ENCODE results near the gene PRG2.

The PRG2 gene

DNA sequence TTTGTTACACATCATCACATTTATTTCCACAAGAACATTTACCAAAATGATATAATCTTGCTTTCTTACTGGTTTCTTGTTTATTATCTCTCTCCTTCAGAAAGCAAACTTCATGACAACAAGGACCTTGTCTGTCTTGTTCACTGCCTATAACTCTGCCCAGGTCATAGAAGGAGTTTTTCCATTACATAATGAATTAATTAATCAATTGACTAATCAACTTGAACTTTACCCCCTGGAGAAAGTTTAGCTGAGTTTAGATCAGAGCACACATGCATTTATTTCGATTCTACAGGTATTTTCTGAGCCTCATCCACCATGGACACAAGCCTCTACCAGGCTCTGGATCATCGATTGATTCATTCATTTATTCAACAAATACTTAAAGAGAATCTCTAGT is 6.3 kb upstream of the PRG2 start:
- DNase-seq (ENCODE audit: low spot score), result no peak

DNA sequence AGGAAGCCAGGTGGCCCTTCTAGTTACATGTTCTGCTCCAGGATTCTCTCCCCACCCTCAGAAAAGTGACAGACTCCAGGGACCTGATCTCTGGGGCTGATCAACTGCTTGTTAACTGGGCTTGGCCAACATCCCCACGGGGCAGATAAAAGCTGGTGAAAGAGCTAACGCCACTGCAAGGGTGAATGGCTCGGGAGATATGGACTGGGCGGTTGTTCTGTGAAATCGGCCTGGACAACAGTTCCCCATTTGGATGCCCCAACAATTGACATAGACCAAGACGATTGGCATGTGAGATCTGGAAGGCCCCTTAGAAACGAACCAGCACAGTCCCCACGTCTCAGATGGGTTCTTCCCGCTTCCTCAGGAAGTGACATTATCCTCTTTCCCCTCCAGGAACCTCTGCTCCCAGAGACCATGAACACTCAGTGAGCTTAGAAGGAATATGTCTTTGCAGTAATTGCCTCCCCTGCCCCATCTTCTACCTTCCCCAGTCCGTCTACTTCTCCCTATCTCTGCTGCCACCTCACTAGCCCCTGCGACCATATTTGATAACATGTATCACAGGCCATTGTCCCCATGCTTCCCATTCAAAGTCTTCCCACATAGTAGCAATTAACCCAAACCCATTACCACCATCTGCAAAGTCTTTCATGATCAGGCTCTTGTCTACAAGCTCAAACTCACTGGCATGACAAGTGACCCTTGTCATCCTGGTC is 5.6 kb upstream of the PRG2 start:
- DNase-seq (ENCODE audit: low spot score), result no peak

DNA sequence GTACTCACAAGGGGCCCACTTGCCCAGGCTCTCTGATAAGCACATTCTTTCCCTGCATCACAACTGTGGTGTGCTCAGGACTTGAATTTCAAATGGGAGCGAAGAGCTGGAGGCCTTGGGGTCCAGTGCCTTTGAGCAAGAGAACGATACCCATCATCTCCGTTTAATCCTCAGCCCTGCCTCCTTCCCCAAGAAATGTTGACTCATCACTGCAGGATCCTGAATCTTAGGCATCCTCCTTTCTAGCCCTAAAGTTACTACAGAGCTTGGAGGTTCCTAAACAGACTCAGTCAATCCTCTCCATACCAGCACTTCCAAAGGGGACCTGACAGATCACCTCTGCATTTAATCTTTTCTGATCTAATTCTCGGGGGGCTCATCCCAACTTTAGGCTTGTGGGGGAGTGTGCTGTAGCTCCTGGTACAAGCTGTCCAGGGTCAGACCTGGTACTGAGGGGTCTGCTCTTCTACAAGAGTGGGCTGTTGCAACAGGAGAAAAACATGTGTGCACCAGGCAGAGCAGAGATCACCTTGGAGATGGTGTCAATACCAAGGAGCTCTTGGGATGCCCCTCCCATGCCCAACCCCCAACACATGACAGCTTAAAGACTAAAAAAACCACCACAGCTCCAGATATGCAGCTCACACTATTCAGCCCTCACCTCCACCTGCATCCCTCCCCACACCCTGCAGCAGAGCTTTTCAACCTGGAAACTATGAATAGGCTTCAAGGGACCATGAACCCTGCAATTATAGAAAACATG is 3.9 kb upstream of the PRG2 start:
- no peak for DNase-seq (ENCODE audit: low spot score)

DNA sequence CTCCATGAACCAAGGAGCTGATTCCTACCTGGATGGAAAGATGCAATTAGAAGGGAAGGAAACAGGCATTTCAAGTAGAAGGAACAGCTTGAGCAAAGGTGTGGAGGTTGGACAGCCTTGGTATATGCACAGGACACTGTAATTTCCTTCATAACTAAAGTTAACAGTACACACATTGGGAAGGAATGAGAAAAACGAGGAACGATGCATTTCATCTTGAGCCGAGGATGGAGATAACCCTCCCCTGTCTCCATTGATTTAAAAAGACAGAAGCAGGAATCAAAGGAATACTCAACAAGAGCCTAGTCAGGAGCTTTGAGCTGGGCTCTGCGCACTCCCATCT is 2.3 kb upstream of the PRG2 start:
- no peak for DNase-seq (ENCODE audit: low spot score)

DNA sequence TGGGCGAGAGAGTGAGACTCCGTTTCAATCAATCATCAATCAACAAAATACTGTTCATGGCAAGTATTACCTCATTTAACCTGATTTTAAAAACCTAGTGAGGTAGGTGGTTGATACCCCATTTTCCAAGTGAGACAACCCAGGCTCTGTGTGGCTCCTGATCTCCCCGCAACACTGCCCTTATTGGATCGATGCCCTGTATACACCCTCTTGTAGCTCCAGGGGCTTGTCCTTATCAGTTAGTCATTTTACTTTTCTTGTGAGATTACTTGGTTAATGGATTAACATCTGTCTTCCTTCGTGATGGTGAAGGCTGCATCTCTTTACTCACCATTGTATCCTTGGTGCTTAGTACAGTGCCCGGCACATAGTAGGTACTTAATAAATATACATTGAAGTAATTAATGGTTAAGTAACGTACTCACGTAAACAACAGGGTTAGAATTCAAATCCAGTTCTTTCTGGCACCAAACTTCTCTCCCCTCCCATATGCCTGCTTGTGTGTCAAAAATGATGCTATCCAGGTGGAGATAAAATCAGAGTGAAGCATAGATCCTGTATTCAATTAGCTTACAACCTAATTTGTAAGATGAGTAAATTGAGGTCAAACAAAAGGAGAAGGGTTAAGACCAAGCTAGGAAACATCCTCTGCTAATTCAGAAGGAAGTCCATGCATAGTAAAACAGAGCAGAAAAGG is 1.8 kb upstream of the PRG2 start:
- DNase-seq (ENCODE audit: low spot score), result no peak

DNA sequence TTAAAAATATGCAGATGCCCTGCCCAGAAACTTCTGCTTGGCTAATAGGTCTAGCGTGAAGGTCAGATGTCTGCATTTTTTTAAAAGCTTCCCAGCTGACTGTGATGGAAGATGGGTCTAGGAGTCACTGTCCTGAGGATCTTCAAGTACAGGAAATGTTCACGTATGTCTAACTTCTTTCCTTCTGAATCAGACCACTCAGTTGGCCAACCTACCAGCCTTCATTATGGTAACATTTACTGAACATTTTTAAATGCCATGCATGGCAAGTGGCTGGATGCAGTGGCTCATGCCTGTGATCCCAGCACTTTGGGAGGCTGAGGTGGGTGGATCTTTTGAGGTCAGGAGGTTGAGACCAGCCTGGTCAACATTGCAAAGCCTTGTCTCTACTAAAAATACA is 1.1 kb upstream of the PRG2 start:
- DNase-seq (ENCODE audit: low spot score), result no peak

DNA sequence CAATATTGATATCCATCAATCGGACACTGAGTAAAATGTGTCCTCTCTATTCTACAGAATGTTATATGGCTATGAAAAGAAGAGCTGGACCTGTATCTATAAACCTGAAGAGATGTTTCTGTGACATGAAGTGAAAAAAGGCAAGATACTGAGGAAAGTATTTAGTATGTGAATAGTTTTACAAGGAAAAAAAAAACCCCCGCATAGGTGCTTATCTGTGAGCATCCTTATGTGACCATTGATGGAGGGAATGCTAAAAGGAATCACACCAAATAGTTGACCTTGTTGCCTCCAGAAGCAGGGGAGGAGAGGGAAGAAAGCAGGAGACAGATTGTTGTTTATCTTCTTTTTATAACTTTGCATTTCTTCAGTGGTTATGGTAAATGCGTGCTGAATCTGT is 661 bp upstream of the PRG2 start:
- DNase-seq (ENCODE audit: low spot score), result no peak

DNA sequence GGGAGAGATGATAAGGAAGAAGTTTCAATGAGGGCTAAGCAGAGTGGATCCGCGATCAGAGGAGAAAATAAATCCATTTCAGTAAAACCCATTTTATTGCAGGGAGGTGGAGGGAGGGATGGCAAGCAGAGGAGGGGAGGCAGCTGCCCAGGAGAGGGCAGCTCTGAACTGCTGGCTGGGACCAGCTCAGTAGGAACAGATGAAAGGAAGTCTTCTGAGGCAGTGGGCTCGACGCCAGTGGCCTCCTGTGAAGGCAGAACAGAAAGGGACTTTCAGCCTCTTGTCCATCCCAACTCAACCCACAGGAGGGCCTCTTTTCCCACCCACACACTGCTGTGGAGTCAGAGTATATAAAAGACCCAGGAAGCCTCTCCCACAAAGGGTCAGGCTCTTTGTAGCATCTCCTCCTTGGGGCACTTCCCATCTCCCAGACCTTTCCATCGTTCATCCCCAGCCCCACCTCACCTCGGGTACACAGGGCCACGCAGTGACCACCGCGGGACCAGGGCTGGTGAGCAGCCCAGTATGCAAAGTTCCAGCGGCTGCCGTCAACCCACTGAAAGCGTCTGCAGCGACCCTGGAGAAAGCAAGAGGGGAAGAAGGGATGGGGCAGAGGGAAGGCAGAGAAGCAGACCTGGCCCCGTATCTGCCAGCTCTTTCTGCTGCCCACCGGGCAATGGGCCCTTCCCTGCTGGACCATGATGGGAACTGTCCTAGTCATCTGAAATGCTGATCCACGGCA is 3.0 kb downstream of the PRG2 start:
- DNase-seq (ENCODE audit: low spot score), result no peak

DNA sequence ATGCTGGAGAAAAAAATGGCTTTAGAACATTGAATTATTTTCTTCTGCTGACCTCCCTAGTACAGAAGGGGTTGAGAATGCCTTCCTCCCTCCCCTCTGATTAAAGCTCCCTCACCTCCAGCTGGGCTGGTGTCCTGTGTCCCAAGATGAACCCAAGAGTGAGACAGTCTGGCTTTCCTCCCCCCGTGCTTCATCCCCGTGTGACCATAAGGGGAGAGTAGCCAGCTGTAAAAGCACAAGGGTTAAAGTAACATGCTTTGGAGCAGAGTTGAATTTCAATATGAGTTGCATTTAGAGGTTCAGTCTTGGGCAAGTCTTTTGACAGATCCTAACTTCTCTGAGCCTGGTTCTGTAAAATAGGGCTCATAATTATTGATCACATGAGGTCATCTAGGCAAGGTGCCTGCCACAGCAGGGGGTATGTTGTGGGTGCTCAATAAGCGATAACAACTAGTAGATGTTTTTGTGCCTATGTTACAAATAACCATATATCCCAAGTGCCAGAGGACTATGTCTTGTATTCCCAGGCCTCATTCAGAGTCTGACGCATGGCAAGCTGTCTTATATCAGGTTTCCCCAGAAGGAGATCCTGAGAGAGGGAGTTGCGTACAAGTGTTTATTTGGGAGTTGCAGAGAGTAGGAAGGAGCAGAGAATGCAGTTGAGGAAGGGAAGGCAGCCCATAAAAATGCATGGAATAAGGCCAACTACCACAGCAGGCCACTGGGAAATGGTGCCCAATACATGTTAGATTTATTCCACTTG is 4.1 kb downstream of the PRG2 start:
- DNase-seq (ENCODE audit: low spot score), result no peak

DNA sequence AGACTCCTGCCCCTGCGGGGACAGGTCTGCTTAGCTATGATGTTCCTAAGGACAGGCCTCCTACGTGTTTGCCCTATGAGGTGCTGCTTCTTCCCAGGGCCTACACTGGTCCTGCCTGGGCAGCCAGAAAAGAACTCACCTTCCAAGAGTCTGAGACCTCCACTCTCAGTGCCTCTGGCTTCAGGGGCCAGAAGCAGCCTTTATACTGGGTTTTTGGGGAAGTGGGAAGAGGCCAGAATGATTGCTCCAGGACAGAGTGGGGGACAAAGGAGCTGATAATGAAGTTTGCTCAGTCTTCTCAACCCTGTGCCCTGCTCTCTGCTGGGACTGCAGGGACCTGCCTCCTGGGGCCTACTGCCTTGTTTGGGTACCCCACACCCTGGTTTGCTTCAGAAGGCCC is 9.5 kb downstream of the PRG2 start, which contains the start of gene PRG3:
Gene PRG3, minus strand, starts transcription at position 176 of the 400 bp plus-strand sequence. CDS start 442 bp downstream, outside the sequence.
- no peak for DNase-seq (ENCODE audit: low spot score)

DNA sequence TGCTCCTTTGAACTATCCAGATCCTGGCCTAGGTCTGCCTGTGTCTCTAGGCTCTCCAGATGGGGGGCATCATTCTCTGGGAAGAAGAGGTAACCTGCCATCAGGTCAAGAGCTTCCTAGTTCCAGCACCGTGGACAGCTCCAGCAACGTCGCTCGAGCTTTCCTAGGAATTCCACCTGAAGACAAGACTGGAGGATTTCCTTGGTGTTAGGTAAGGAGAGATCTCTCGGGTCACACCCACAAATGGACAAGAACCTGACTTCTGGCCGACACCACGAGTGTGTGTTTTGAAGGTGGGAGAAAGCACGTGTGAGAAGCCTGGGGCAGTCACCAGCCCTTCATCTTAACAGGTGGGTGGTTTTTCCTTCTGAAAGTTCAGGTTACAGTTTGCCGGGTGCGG is 10.7 kb downstream of the PRG2 start:
- peak; percentile 27 for DNase-seq (ENCODE audit: low spot score)

DNA sequence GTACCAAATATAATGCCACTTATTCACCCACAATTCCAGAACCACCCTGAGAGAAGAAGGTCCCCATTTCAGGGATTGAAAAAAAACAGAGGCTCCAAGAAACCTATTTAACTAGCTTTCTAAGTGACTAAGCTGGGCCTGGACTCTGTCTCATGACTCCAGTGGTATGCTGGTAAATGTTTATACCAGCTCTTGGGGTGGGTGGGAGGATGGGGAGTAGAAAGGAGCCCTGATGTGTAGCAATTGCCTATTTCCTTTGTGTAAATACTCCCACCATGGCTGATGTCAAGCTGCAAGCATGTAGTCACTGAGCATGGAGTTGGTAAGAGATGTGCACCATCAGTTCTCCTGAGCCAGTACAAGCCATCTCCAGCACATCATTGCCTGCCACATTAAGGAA is 12.3 kb downstream of the PRG2 start:
- no peak for DNase-seq (ENCODE audit: low spot score)

DNA sequence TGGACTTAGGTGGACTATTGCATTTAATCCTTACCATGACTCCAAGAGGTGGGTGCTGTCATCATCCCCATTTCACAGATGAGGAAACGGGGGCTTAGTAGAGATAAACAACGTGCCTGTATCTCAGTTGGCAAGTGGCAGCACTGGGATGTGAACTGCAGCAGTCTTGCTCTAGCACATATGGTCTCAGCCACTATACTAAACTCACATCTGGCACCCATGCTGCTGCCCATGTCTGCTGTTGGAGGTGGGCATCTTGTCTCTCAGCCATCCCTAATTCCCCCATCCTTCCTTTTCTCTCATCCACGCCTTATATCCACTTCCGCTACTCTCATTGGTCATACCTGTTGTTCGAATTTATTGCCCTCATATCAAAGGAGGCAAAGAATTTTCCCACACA is 13.3 kb downstream of the PRG2 start:
- no peak for DNase-seq (ENCODE audit: low spot score)

DNA sequence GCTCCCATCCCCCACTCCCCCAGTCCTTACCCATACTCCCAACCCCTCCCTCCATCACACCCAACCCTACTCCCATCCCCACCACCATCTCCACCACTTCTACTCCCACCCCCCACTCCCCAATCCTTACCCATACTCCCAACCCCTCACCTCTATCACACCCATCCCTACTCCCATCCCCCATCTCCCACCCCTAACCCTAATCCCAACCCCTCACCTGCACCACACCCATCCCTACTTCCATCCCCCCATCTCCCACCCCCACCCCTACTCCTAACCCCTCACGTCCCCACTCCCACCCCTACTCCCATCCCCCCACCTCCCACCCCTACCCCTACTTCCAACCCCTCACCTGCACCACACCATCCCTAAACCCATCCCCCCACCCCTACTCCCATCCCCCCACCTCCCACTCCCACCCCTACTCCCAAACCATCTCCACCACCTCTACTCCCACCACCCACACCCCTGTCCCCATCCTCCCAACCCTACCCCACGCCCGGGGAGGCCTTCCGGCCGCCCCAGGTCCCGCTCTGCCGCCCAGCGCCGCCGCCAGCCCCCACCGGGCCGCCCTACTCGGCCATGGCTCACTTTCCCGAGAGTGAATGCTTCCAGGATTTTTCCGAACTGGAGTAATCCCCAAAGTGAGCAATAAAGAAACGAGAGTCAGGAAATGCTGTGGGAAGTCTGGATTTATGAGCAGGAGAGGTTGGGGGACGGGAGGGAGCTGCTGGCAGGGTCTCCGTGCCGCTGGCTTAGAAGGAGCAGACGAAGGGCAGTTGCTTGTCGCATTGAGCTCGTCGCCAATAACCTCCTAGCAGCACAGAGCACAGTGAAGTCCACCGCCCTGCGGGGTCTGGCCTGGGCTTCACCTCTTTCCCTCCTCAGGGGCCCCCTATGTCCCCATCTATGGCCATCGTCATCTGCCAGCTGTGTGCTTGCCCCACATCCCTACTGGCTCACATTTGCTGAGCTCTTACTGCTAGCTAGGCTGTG is 14.1 kb downstream of the PRG2 start:
- DNase-seq (ENCODE audit: low spot score), result no peak

DNA sequence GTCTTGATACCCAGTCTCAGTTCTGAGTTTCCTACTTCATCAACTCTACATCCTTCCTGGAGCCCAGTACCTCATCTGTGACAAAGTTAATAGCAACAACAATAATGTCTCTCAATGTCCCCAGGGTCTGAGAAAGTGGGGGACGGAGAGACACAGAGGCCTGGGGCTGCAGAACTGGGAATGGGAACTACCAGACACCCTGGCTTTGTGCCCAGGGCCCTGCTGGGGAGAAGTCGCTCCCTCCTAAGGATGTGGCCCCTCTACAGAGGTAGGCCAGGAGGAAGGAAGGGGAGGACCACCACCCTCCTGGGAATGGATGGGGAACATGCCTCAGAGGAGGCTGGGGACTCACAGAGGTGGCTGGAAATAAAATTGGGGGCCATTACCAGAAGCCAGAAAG is 15.0 kb downstream of the PRG2 start:
- no peak for DNase-seq (ENCODE audit: low spot score)

DNA sequence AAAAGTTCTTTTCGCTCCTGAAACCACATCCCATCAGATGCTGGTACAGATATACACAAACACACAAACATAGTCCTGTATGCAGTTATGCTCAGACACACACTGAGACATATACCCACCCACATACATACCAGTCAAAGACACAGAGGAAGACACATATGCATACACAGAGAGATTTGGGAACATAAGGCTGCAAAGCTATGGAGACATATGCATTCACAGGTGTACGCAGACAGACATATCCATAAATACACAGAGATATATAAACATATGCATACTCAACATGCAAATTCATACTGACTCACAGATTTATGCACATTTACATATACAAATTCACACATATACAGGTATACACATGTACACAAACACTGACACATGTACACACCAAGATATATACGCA is 15.5 kb downstream of the PRG2 start:
- DNase-seq (ENCODE audit: low spot score), result no peak

DNA sequence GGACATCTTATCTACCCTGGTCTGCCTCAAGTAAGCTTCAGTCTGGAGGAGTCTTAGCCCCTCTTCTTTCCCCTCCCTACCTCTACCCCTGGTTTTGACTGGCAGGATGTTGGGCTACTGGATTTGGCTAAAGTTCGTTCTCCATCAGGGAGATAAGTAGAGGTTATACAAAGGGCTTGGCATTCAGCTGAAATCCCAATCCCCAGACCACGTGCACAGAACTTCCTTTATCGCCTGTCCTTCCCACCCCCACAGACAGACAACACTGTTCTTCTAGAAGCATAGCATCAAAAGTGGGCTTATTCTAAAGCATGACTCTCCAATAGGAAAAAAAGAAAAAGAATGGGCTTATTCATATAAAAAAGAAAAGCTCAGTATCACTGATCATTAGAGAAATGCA is 17.3 kb downstream of the PRG2 start:
- DNase-seq (ENCODE audit: low spot score), result no peak

DNA sequence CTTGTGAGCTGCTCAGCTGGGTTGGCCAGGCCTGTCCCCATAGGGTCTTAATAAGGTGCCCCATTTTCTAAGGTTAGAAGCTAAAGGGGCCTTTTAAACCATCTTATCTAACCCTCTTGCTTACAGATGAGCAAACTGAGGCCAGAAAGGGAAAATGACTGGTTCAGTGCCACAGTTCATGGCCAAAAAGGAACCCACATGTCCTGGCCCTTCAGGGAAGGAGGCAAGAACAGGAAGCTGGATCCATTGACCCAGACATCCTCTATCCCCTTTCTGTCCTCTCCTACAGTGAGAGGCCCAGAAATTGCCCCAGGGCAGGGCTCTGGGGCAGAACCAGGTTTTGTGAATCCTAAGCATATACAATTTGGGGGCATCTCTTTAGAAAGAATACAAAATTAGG is 19.5 kb downstream of the PRG2 start:
- DNase-seq (ENCODE audit: low spot score), result no peak

DNA sequence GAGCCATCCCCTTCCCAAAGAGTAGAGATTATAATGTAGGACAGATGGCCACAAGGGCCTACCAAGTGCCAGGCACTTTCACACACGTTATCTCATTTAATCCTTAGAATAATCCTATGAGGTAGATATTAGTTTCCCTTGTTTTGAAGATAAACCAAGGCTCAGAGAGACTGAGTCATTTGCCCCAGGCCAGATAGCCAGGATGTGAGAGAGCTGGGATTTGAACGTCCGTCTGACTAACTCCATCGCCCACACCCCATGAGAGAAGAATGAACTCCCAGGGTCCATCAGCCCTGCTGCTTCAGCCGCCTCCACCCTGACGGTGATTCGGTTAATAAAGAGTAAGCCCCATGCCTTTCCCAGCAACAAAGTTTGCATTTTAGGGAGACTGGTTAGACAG is 20.2 kb downstream of the PRG2 start:
- no peak for DNase-seq (ENCODE audit: low spot score)

DNA sequence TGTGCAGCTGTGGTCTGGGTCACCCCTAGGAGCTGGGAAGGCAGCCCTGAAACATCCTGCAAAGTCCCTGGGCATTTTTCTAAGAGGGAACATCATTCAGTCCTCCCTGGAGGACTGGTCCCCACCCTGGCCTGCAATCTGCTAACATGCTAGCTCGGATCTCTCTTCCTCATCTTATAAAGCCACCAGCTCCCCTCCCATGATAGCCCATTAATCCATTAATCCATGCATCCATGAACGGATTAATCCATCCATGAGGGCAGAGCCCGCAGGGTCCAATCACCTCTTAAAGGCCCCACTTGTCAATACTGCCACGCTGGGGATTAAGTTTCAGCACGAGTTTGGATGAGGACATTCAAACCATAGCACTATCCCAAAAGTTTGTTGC is 21.6 kb downstream of the PRG2 start:
- DNase-seq (ENCODE audit: low spot score), result no peak

Data from HuH-7.5 (cell line).